ENCODE measurements around the gene PLIN3. TPM values are rescaled to one million over a fixed set of nuclear protein-coding genes. Genes with fewer than 3 reads are reported as not detected.

PLIN3 gene
- total and polyA plus RNA-seq, 9 of the 15 experiments (the other 6 are each of a cell fraction or from before 2014, with no cell fraction given) = 7.5 to 75.6 (median 43.1) TPM

DNA sequence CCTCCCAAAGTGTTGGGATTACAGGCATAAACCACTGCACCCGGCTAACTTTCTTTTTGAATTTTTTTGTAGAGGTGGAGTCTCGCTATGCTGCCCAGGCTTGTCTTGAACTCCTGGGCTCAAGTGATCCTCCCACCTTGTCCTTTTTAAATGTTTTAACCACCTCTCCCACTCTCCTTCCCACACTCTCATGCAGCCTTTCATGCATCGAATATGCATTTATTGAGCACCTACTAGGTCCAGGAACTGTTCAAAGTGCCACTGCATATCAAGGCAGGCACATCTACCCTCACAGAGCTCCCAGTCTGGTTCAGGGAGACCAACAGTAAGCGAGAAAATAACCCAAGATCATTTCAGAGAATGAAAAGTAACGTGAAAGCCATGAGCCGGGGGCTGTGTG, 37.1 kb downstream of the PLIN3 start (continued):
- TF ChIP-seq ZNF121 (CRISPR knock-in tag; conservative IDR thresholded peaks at IDR 0.05) = peak; percentile 45; the same call in 1 of the 2 replicates
- no peak for TF ChIP-seq CEBPB (tag; IDR thresholded peaks at IDR 0.05)
- TF ChIP-seq, protein P1, sequence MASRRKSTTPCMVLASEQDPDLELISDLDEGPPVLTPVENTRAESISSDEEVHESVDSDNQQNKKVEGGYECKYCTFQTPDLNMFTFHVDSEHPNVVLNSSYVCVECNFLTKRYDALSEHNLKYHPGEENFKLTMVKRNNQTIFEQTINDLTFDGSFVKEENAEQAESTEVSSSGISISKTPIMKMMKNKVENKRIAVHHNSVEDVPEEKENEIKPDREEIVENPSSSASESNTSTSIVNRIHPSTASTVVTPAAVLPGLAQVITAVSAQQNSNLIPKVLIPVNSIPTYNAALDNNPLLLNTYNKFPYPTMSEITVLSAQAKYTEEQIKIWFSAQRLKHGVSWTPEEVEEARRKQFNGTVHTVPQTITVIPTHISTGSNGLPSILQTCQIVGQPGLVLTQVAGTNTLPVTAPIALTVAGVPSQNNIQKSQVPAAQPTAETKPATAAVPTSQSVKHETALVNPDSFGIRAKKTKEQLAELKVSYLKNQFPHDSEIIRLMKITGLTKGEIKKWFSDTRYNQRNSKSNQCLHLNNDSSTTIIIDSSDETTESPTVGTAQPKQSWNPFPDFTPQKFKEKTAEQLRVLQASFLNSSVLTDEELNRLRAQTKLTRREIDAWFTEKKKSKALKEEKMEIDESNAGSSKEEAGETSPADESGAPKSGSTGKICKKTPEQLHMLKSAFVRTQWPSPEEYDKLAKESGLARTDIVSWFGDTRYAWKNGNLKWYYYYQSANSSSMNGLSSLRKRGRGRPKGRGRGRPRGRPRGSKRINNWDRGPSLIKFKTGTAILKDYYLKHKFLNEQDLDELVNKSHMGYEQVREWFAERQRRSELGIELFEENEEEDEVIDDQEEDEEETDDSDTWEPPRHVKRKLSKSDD (conservative IDR thresholded peaks at IDR 0.05; ENCODE audit: low read length) = no peak
- TF ChIP-seq HOXB6 (CRISPR knock-in tag; IDR thresholded peaks at IDR 0.05; ENCODE audit: borderline replicate concordance) = no peak
- peak in 1 of 2 experiments; percentile 13; a peak in 1 of 4 replicates for TF ChIP-seq KDM1A (IDR thresholded peaks at IDR 0.05)
- no peak for TF ChIP-seq ELF1 (tag; IDR thresholded peaks at IDR 0.05)
- TF ChIP-seq MAFK (IDR thresholded peaks at IDR 0.05; ENCODE audit: low read length) = no peak
- no peak for TF ChIP-seq MEF2D (tag; conservative IDR thresholded peaks at IDR 0.05; ENCODE audit: low read depth)
- TF ChIP-seq KLF6 (CRISPR knock-in tag; IDR thresholded peaks at IDR 0.05; ENCODE audit: borderline replicate concordance) = no peak
- no peak for TF ChIP-seq ZNF140 (CRISPR knock-in tag; IDR thresholded peaks at IDR 0.05)
- TF ChIP-seq ZKSCAN8 (CRISPR knock-in tag; IDR thresholded peaks at IDR 0.05) = peak; percentile 68; the same call in 1 of the 2 replicates
- TF ChIP-seq TBL1XR1 (IDR thresholded peaks at IDR 0.05; ENCODE audit: low read length in 2 of 2) = 0 out of 4 replicates have a peak, but pooled peaks of 1 of the 2 experiments have one; percentile 12
- TF ChIP-seq ZNF655 (CRISPR knock-in tag; IDR thresholded peaks at IDR 0.05) = no peak

Measured in K562 (cell line).